Vagina (tissue), 2 donors: ENCODE data around the gene WDR70.

Experiments used
- POLR2A ChIP-seq, 2 donors: fragments of 450-650 bp; IDR thresholded peaks; one replicate each; pipeline ENCODE4 v1.6.1; 2017; ENCODE audit warnings: antibody characterized with exemption in 2 of 2, mild to moderate bottlenecking in 2 of 2, moderate library complexity in 2 of 2
- POLR2AphosphoS5 ChIP-seq, 2 donors: sonication (generic); formaldehyde crosslinking; IDR thresholded peaks; one replicate each; pipeline ENCODE4 v1.9.0; 2017; ENCODE audit warnings: antibody characterized with exemption in 2 of 2, mild to moderate bottlenecking in 2 of 2, low read depth in 1 of 2; ENCODE audit not compliant: insufficient read depth in 1 of 2
- TF ChIP-seq, protein P1 (sequence below), 3 experiments: fragments of 450-650 bp in 2 of 3; fragments of 200-600 bp in 1 of 3; sonication (generic) in 1 of 3; IDR thresholded peaks; one replicate each; pipeline ENCODE4 v1.5.1; 2017 to 2019; ENCODE audit warnings: antibody characterized with exemption in 3 of 3, mild to moderate bottlenecking in 2 of 3, moderate library complexity in 2 of 3

DNA sequence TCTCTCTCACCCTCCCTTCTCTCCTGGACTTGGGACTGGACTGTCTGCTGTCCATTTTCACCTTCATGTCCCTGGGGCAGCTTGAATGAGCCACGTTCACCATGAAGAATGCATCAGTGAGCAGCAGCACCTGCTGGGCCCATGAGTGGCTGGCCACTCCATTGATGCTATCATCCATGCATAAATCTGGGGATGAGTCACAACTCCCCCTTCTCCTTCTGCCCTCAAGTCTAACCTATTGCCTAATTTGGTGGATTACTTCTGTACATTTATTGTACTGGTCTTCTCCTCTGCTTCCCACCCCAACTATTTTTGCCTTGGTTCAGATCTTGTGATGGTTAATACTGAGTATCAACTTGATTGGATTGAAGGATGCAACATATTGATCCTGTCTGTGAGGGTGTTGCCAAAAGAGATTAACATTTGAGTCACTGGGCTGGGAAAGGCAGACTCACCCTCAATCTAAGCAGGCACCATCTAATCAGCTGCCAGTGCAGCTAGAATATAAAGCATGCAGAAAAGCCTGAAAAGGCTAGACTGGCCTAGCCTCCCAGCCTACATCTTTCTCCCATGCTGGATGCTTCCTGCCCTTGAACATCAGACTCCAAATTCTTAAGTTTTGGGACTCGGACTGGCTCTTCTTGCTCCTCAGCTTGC, 414.0 kb downstream of the WDR70 start:
- TF ChIP-seq, protein P1, sequence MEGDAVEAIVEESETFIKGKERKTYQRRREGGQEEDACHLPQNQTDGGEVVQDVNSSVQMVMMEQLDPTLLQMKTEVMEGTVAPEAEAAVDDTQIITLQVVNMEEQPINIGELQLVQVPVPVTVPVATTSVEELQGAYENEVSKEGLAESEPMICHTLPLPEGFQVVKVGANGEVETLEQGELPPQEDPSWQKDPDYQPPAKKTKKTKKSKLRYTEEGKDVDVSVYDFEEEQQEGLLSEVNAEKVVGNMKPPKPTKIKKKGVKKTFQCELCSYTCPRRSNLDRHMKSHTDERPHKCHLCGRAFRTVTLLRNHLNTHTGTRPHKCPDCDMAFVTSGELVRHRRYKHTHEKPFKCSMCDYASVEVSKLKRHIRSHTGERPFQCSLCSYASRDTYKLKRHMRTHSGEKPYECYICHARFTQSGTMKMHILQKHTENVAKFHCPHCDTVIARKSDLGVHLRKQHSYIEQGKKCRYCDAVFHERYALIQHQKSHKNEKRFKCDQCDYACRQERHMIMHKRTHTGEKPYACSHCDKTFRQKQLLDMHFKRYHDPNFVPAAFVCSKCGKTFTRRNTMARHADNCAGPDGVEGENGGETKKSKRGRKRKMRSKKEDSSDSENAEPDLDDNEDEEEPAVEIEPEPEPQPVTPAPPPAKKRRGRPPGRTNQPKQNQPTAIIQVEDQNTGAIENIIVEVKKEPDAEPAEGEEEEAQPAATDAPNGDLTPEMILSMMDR (IDR thresholded peaks at IDR 0.05) = no peak
- TF ChIP-seq POLR2A (IDR thresholded peaks at IDR 0.05) (no peak), POLR2AphosphoS5 (IDR thresholded peaks at IDR 0.05; ENCODE audit: insufficient read depth in 1 of 2, low read depth in 1 of 2) (no peak)
